GM12878 (cell line): ENCODE data around the gene SMIM32. TPM values are rescaled to one million over a fixed set of nuclear protein-coding genes. Genes with fewer than 3 reads are reported as not detected.

Experiments
- ATAC-seq: fragments of 200-7000 bp; cut with Tn5 transposase; 3 replicates; pipeline ENCODE4 v1.9.1; 2020; ENCODE audit warnings: mild to moderate bottlenecking, moderate library complexity
- BruUV-seq: library from RNA; stranded (reverse); fragments of 400-500 nt; replicated peaks from 2 replicates; lab custom pipeline; 2021; lab: Mats Ljungman, UMichigan
- CTCF ChIA-PET: fragments of 300-600 bp; sonication (Branson Sonifier 250); formaldehyde crosslinking; extraction: SDS; loops from one replicate; lab custom pipeline; 2021; ENCODE audit warnings: inconsistent platforms; lab: Yijun Ruan, JAX
- POLR2A ChIA-PET: fragments of 350-600 bp; formaldehyde crosslinking; extraction: SDS; loops from one replicate; lab custom pipeline; 2021; ENCODE audit warnings: inconsistent platforms; lab: Charles Lee
- RAD21 ChIA-PET: fragments of 300-600 bp; sonication (Branson Sonifier 250); formaldehyde crosslinking; loops from one replicate; lab custom pipeline; 2023; ENCODE audit warnings: antibody characterized with exemption; ENCODE audit not compliant: unreplicated experiment; lab: Charles Lee
- SMC1A ChIA-PET: fragments of 300-600 bp; sonication (Branson Sonifier 250); formaldehyde crosslinking; loops from one replicate; lab custom pipeline; 2023; ENCODE audit not compliant: unreplicated experiment, uncharacterized antibody; lab: Charles Lee
- DNase-seq: peaks from one replicate; pipeline ENCODE4 v3.0.0-alpha.2; 2011; ENCODE audit warnings: low read depth, low spot score
- FAIRE-seq: peaks from 3 replicates; lab custom pipeline; 2011; peaks lifted over from hg19 to GRCh38; lab: Jason Lieb, UNC
- H2AFZ ChIP-seq: 2 replicates; pipeline ENCODE4 v1.6.0; 2011; ENCODE audit warnings: low read depth, low read length, control low read depth; ENCODE audit not compliant: control insufficient read depth
- H3K27ac ChIP-seq: 2 replicates; pipeline ENCODE4 v1.5.1; 2011; ENCODE audit warnings: control low read depth; ENCODE audit not compliant: control insufficient read depth, insufficient read depth
- H3K27me3 ChIP-seq, 2 experiments: replicated peaks in 1 of 2; 2 replicates each; pipeline versions ENCODE4 v1.6.0 to v1.6.1; 2011; ENCODE audit warnings: low read length in 1 of 2; ENCODE audit not compliant: control insufficient read depth in 2 of 2, insufficient read depth in 2 of 2
- H3K36me3 ChIP-seq, 2 experiments: 2 replicates each; pipeline ENCODE4 v1.5.1; 2011; ENCODE audit warnings: low read length in 1 of 2; ENCODE audit not compliant: control insufficient read depth in 2 of 2, insufficient read depth in 2 of 2
- H3K4me1 ChIP-seq: 2 replicates; pipeline ENCODE4 v1.6.1; 2011; ENCODE audit warnings: mild to moderate bottlenecking, low read length, moderate library complexity, mixed read lengths; ENCODE audit not compliant: control insufficient read depth, insufficient read depth
- H3K4me2 ChIP-seq: 2 replicates; pipeline ENCODE4 v1.6.0; 2011; ENCODE audit warnings: control low read depth; ENCODE audit not compliant: control insufficient read depth, insufficient read depth
- H3K4me3 ChIP-seq: fragments of 200-600 bp; sonication (generic); 2 replicates; pipeline ENCODE4 v1.5.1; 2016
- H3K79me2 ChIP-seq: 2 replicates; pipeline ENCODE4 v1.6.0; 2011; ENCODE audit warnings: low read length; ENCODE audit not compliant: control insufficient read depth, insufficient read depth
- H3K9ac ChIP-seq: 2 replicates; pipeline ENCODE4 v1.8.0; 2011; ENCODE audit warnings: low read length, control low read depth, mixed read lengths; ENCODE audit not compliant: control insufficient read depth, insufficient read depth
- H3K9me3 ChIP-seq: replicated peaks from 3 replicates; pipeline ENCODE4 v1.5.1; 2011; ENCODE audit warnings: mild to moderate bottlenecking, low read length; ENCODE audit not compliant: control insufficient read depth, insufficient read depth
- H4K20me1 ChIP-seq: 2 replicates; pipeline ENCODE4 v1.6.0; 2011; ENCODE audit not compliant: control insufficient read depth, insufficient read depth
- CBFB ChIP-seq: IDR thresholded peaks from 2 replicates; pipeline ENCODE4 v1.6.1; 2016; ENCODE audit warnings: antibody characterized with exemption, low read depth
- ETV6 ChIP-seq, 2 experiments: fragments of 450-650 bp in 1 of 2; IDR thresholded peaks in 1 of 2; conservative IDR thresholded peaks in 1 of 2; 2 replicates each; pipeline ENCODE4 v1.6.1; 2014; ENCODE audit warnings: antibody characterized with exemption in 1 of 2, borderline replicate concordance in 1 of 2, low read depth in 1 of 2, mild to moderate bottlenecking in 1 of 2, moderate library complexity in 1 of 2
- GATAD2B ChIP-seq: fragments of 450-650 bp; conservative IDR thresholded peaks from 2 replicates; pipeline ENCODE4 v1.6.1; 2017; ENCODE audit warnings: low read depth, mild to moderate bottlenecking, moderate library complexity
- NFYA ChIP-seq: IDR thresholded peaks from 2 replicates; pipeline ENCODE4 v1.6.1; 2011; ENCODE audit warnings: low read depth, mild to moderate bottlenecking, low read length, improper control_type of control experiment, borderline replicate concordance
- RAD51 ChIP-seq: fragments of 450-650 bp; IDR thresholded peaks from 2 replicates; pipeline ENCODE4 v1.6.1; 2016; ENCODE audit warnings: moderate library complexity, mild to moderate bottlenecking, inconsistent platforms
- RCOR1 ChIP-seq: conservative IDR thresholded peaks from 2 replicates; pipeline ENCODE4 v1.6.1; 2012; ENCODE audit warnings: low read depth, low read length, improper control_type of control experiment
- TBL1XR1 ChIP-seq: IDR thresholded peaks from 2 replicates; pipeline ENCODE4 v1.6.1; 2012; ENCODE audit warnings: low read depth, low read length, improper control_type of control experiment
- WGBS: methylation state at CpG from one replicate; pipeline ENCODE4 v1.1.6; 2016; ENCODE audit warnings: low lambda C conversion rate; ENCODE audit not compliant: insufficient replicate concordance, insufficient coverage; ENCODE audit errors: missing lambda C conversion rate; 5-methylcytosine and 5-hydroxymethylcytosine counted together
- in situ Hi-C: fragments of 300-500 bp; cut with MboI; formaldehyde crosslinking; loops from 9 replicates; pipeline ENCODE4 v1.14.3; 2018; ENCODE audit warnings: mixed read lengths
- intact Hi-C: fragments of 100-400 bp; cut with micrococcal nuclease; formaldehyde crosslinking; loops from one replicate; pipeline ENCODE4 v1.14.2; 2022; ENCODE audit not compliant: unreplicated experiment
- polyA plus RNA-seq, 11 experiments: library from polyadenylated mRNA; depleted of rRNA in 4 of 11; unstranded in 6 of 11; stranded (reverse) in 5 of 11; fragments of >200 nt; fragmentation: Nextera tagmentation in 4 of 11; fragmentation: Illumina TruSeq in 1 of 11; extraction: Ambion mirVana in 4 of 11; extraction: Trizol in 1 of 11; gene quantifications; 1 replicate in 1 of 11; 2 replicates in 10 of 11; pipeline versions ENCODE4 v1.2.1 to v1.2.3, GENCODE V29; 2011 to 2016; ENCODE audit warnings: inconsistent platforms in 2 of 11, missing spikeins in 2 of 11, low read depth in 1 of 11
- total RNA-seq, 4 experiments: library from RNA; depleted of rRNA in 3 of 4; stranded (reverse); fragments of >200 nt in 3 of 4; fragmentation: Illumina TruSeq in 1 of 4; extraction: Trizol in 1 of 4; gene quantifications; 2 replicates each; pipeline versions ENCODE4 v1.2.1 to v1.2.3, GENCODE V29; 2013 to 2021
- TF ChIP-seq, protein P1 (sequence below): fragments of 450-650 bp; formaldehyde crosslinking; IDR thresholded peaks from 2 replicates; pipeline ENCODE4 v1.4.0; 2020; ENCODE audit warnings: mild to moderate bottlenecking, moderate library complexity

SMIM32 gene
- total and polyA plus RNA-seq, 10 of the 15 experiments (the other 5 are each of a cell fraction or from before 2014, with no cell fraction given), result not detected

DNA sequence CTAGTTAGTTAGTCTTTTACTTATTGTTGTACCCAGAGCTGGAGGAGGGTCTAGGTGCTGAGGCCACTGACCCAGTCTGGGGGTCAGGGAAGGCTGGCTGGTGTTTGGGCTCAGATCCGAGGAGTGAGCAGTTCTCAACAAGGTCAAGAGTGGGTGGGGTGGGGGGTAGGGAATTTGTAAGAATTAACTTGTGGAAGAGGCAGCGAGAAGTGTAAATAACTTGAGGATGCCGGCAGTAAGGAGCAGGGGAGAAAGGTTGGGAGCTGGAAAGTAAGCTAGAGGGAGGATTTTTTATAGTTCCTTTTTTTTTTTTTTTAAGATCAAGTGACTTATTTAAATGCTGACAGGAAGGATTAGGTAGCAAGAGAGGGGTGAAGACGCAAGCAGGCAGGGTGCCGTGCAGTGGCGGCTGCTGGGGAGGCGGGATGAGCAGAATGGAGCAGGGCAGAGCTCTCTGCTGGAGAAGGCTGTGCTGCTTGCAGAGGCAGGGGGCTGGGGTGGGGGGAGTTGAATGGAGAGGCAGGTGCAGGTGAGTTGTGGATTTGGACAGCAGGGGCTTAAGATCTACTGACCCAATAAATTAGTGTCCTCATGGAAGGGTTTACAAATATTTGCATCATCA is 35.3 kb upstream of the SMIM32 start:
- no TSS peak for BruUV-seq
- no peak for FAIRE-seq
- SMC1A ChIA-PET, result interaction anchor here (0.7 to 1.5 kb wide), 2 partner anchors 15 to 16 kb away, joined by 3 read pairs; no protein-coding TSS in a partner anchor

More for the DNA sequence above, 35.3 kb upstream of the SMIM32 start:
- ATAC-seq (no peak), DNase-seq (no peak)
- H3K36me3 ChIP-seq, result no peaks in the 10 kb centered on the region
- no peaks in the 10 kb centered on the region for H4K20me1 ChIP-seq
- no peaks in the 10 kb centered on the region; the same call in 1 of the 2 replicates for H3K4me1 ChIP-seq
- RAD21 ChIA-PET, result interaction anchor here (1.2 kb wide), 1 partner anchor 203 kb away, joined by 3 read pairs; no protein-coding TSS in a partner anchor
- no peak overlapping the region for H3K27ac ChIP-seq
- WGBS, result 28% methylated on average over 7 of the region's 7 CpGs
- no peak overlapping the region for H2AFZ ChIP-seq
- H3K27me3 ChIP-seq, result no peaks in the 10 kb centered on the region
- intact Hi-C loops, result no loop called here
- H3K4me2 ChIP-seq, result no peak overlapping the region
- TF ChIP-seq GATAD2B (no peak), RAD51 (no peak), RCOR1 (no peak), TBL1XR1 (no peak), NFYA (no peak), CBFB (no peak), ETV6 (conservative IDR thresholded peaks at IDR 0.05 in 1 of 2, IDR thresholded peaks at IDR 0.05 in 1 of 2; ENCODE audit: borderline replicate concordance in 1 of 2, low read depth in 1 of 2) (no peak)
- TF ChIP-seq, protein P1, sequence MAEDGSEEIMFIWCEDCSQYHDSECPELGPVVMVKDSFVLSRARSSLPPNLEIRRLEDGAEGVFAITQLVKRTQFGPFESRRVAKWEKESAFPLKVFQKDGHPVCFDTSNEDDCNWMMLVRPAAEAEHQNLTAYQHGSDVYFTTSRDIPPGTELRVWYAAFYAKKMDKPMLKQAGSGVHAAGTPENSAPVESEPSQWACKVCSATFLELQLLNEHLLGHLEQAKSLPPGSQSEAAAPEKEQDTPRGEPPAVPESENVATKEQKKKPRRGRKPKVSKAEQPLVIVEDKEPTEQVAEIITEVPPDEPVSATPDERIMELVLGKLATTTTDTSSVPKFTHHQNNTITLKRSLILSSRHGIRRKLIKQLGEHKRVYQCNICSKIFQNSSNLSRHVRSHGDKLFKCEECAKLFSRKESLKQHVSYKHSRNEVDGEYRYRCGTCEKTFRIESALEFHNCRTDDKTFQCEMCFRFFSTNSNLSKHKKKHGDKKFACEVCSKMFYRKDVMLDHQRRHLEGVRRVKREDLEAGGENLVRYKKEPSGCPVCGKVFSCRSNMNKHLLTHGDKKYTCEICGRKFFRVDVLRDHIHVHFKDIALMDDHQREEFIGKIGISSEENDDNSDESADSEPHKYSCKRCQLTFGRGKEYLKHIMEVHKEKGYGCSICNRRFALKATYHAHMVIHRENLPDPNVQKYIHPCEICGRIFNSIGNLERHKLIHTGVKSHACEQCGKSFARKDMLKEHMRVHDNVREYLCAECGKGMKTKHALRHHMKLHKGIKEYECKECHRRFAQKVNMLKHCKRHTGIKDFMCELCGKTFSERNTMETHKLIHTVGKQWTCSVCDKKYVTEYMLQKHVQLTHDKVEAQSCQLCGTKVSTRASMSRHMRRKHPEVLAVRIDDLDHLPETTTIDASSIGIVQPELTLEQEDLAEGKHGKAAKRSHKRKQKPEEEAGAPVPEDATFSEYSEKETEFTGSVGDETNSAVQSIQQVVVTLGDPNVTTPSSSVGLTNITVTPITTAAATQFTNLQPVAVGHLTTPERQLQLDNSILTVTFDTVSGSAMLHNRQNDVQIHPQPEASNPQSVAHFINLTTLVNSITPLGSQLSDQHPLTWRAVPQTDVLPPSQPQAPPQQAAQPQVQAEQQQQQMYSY (CRISPR knock-in tag), result no peak
- TF ChIP-seq, all 136 proteins: peak for 0
- Histone ChIP-seq H3K4me3 (no peak overlapping the region), H3K9ac (no peak overlapping the region), H3K9me3 (no peaks in the 10 kb centered on the region), H3K79me2 (no peaks in the 10 kb centered on the region)
- ChIA-PET CTCF (interaction anchor here (1.0 to 2.1 kb wide), 3 partner anchors 16 to 31 kb away, joined by 3 to 4 read pairs (median 4); no protein-coding TSS in a partner anchor), POLR2A (interaction anchor here (0.6 to 0.7 kb wide), 2 partner anchors 16 to 38 kb away, joined by 4 to 5 read pairs; no protein-coding TSS in a partner anchor)
- in situ Hi-C loops, result no loop called here
